Trophoblast cell (in vitro differentiated cells and primary cell): Measurements from ENCODE around the gene CDK6.
"Not testable (repeated sequence)": the region's sequence is repeated elsewhere in the genome, so short reads cannot be mapped to it uniquely, and the experiment has no call there.

ENCODE experiments used
- DNase-seq, 2 donors: peaks; one replicate each; pipeline ENCODE4 v3.0.0-alpha.2; 2016
- H2AFZ ChIP-seq: 2 replicates; pipeline ENCODE4 v1.6.1; 2013; ENCODE audit warnings: low read length, moderate library complexity, mild to moderate bottlenecking; ENCODE audit not compliant: insufficient read depth, poor library complexity
- H2AK5ac ChIP-seq: 2 replicates; pipeline ENCODE4 v1.6.1; 2013; ENCODE audit warnings: mild to moderate bottlenecking, low read length
- H2BK120ac ChIP-seq: 2 replicates; pipeline ENCODE4 v1.6.1; 2013; ENCODE audit warnings: low read length, mild to moderate bottlenecking, moderate library complexity; ENCODE audit not compliant: insufficient read depth, poor library complexity
- H2BK12ac ChIP-seq: 2 replicates; pipeline ENCODE4 v1.6.1; 2013; ENCODE audit warnings: mild to moderate bottlenecking, low read length, moderate library complexity
- H2BK5ac ChIP-seq: 2 replicates; pipeline ENCODE4 v1.6.1; 2013; ENCODE audit warnings: low read length, low read depth, moderate library complexity, mild to moderate bottlenecking; ENCODE audit not compliant: poor library complexity
- H3K14ac ChIP-seq: 2 replicates; pipeline ENCODE4 v1.6.1; 2013; ENCODE audit warnings: mild to moderate bottlenecking, low read length
- H3K18ac ChIP-seq: 2 replicates; pipeline ENCODE4 v1.6.1; 2013; ENCODE audit warnings: mild to moderate bottlenecking, low read length
- H3K23ac ChIP-seq: 2 replicates; pipeline ENCODE4 v1.6.1; 2013; ENCODE audit warnings: low read length
- H3K27ac ChIP-seq: 2 replicates; pipeline ENCODE4 v1.5.1; 2013; ENCODE audit warnings: low read depth, mild to moderate bottlenecking, inconsistent platforms, low read length, moderate library complexity
- H3K27me3 ChIP-seq: 2 replicates; pipeline ENCODE4 v1.6.1; 2013; ENCODE audit warnings: inconsistent platforms, mild to moderate bottlenecking, low read length, moderate library complexity; ENCODE audit not compliant: insufficient read depth
- H3K36me3 ChIP-seq, 2 experiments: 1 replicate in 1 of 2; 2 replicates in 1 of 2; pipeline ENCODE4 v1.6.1; 2013; ENCODE audit warnings: low read length in 2 of 2, mild to moderate bottlenecking in 2 of 2, moderate library complexity in 1 of 2; ENCODE audit not compliant: insufficient read depth in 2 of 2, control insufficient read depth in 1 of 2
- H3K4ac ChIP-seq: 2 replicates; pipeline ENCODE4 v1.6.1; 2013; ENCODE audit warnings: low read depth, mild to moderate bottlenecking, low read length, moderate library complexity
- H3K4me1 ChIP-seq, 2 experiments: 1 replicate in 1 of 2; 2 replicates in 1 of 2; pipeline ENCODE4 v1.6.1; 2013; ENCODE audit warnings: low read length in 2 of 2, mild to moderate bottlenecking in 2 of 2, moderate library complexity in 1 of 2; ENCODE audit not compliant: insufficient read depth in 2 of 2, control insufficient read depth in 1 of 2
- H3K4me2 ChIP-seq: 2 replicates; pipeline ENCODE4 v1.6.1; 2013; ENCODE audit warnings: inconsistent platforms, mild to moderate bottlenecking, low read length, moderate library complexity
- H3K4me3 ChIP-seq: 2 replicates; pipeline ENCODE4 v1.5.1; 2013; ENCODE audit warnings: mild to moderate bottlenecking, low read depth, low read length, inconsistent platforms
- H3K79me1 ChIP-seq: one replicate; pipeline ENCODE4 v1.6.1; 2013; ENCODE audit warnings: low read length
- H3K79me2 ChIP-seq: 2 replicates; pipeline ENCODE4 v1.6.1; 2013; ENCODE audit warnings: low read length, mild to moderate bottlenecking; ENCODE audit not compliant: control insufficient read depth, insufficient read depth, poor library complexity
- H3K9ac ChIP-seq: 2 replicates; pipeline ENCODE4 v1.6.1; 2013; ENCODE audit warnings: mild to moderate bottlenecking, low read length
- H3K9me3 ChIP-seq: 2 replicates; pipeline ENCODE4 v1.6.1; 2013; ENCODE audit warnings: low read depth, mild to moderate bottlenecking, control low read depth, inconsistent platforms, low read length; ENCODE audit not compliant: insufficient read depth
- H4K12ac ChIP-seq: 2 replicates; pipeline ENCODE4 v1.6.1; 2013; ENCODE audit warnings: low read depth, mild to moderate bottlenecking, low read length, moderate library complexity
- H4K8ac ChIP-seq: 2 replicates; pipeline ENCODE4 v1.6.1; 2013; ENCODE audit warnings: low read depth, mild to moderate bottlenecking, low read length, moderate library complexity
- H4K91ac ChIP-seq: one replicate; pipeline ENCODE4 v1.6.1; 2013; ENCODE audit warnings: low read depth, mild to moderate bottlenecking, low read length, moderate library complexity
- WGBS: extraction: QIAGEN DNeasy Blood & Tissue Kit; methylation state at CpG from one replicate; pipeline ENCODE4 v1.1.7; 2013; ENCODE audit warnings: missing lambda C conversion rate; ENCODE audit not compliant: insufficient read length, insufficient coverage; ENCODE audit errors: extremely low coverage; 5-methylcytosine and 5-hydroxymethylcytosine counted together

CDK6 gene

GRCh38 chr7:92744180-92744579 lies 92.2 kb downstream of the CDK6 start:
- H2AK5ac ChIP-seq, DNase-seq, H3K79me2 ChIP-seq, H2BK5ac ChIP-seq, H4K91ac ChIP-seq, H3K27me3 ChIP-seq, H3K14ac ChIP-seq, H3K9me3 ChIP-seq, H3K4me3 ChIP-seq, H2AFZ ChIP-seq, H3K18ac ChIP-seq, H3K23ac ChIP-seq, H3K4me2 ChIP-seq, H3K9ac ChIP-seq, H4K12ac ChIP-seq, H4K8ac ChIP-seq, H2BK12ac ChIP-seq, H3K36me3 ChIP-seq, H2BK120ac ChIP-seq, H3K27ac ChIP-seq, H3K79me1 ChIP-seq: not testable (repeated sequence)
- WGBS, result no CpG with 5 or more reads among the region's 4 CpGs
- peaks cover 8 to 11% of the 10 kb centered on the region in 2 experiments for H3K4me1 ChIP-seq
- H3K4ac ChIP-seq, result peak overlapping the region; percentile 69

- Histone ChIP-seq H3K18ac (no peak overlapping the region), H3K9me3 (no peaks in the 10 kb centered on the region), H4K8ac (no peak overlapping the region), H3K4ac (no peak overlapping the region), H4K91ac (no peak overlapping the region), H2BK5ac (no peak overlapping the region), H3K23ac (no peak overlapping the region), H3K14ac (no peak overlapping the region), H4K12ac (no peak overlapping the region), H3K79me2 (no peaks in the 10 kb centered on the region), H3K9ac (no peak overlapping the region), H2BK12ac (no peak overlapping the region), H2AFZ (no peak overlapping the region), H3K27me3 (no peaks in the 10 kb centered on the region), H3K4me1 (peaks cover 4 to 9% of the 10 kb centered on the region in 2 experiments), H2BK120ac (peak overlapping the region; percentile 43), H2AK5ac (no peak overlapping the region), H3K36me3 (no peaks in the 10 kb centered on the region), H3K4me2 (no peak overlapping the region), H3K79me1 (peaks cover 6% of the 10 kb centered on the region), H3K27ac (peak overlapping the region; percentile 33), H3K4me3 (no peak overlapping the region)
- no peak for DNase-seq
Observed at GRCh38 chr7:92742186-92742585, 94.2 kb downstream of the CDK6 start.

GRCh38 chr7:92740700-92741126 lies 95.7 kb downstream of the CDK6 start:
- Histone ChIP-seq H2AFZ (no peak overlapping the region), H2AK5ac (no peak overlapping the region), H3K18ac (no peak overlapping the region), H3K4me2 (no peak overlapping the region), H3K27ac (peak overlapping the region; percentile 85), H3K36me3 (no peaks in the 10 kb centered on the region), H3K79me1 (peaks cover 5% of the 10 kb centered on the region), H3K4me3 (no peak overlapping the region), H4K12ac (no peak overlapping the region), H3K4ac (no peak overlapping the region), H3K4me1 (peaks cover 4 to 8% of the 10 kb centered on the region in 2 experiments), H3K23ac (no peak overlapping the region), H2BK12ac (no peak overlapping the region), H2BK5ac (no peak overlapping the region), H3K27me3 (no peaks in the 10 kb centered on the region), H2BK120ac (no peak overlapping the region), H3K9ac (no peak overlapping the region), H3K14ac (no peak overlapping the region), H4K91ac (no peak overlapping the region), H4K8ac (no peak overlapping the region), H3K79me2 (no peaks in the 10 kb centered on the region), H3K9me3 (no peaks in the 10 kb centered on the region)
- peak; percentile 81 to 97 for DNase-seq
- WGBS, result no CpG with 5 or more reads among the region's 6 CpGs

- H3K4me1 ChIP-seq, result peaks cover 4 to 8% of the 10 kb centered on the region in 2 experiments
- no peaks in the 10 kb centered on the region for H3K36me3 ChIP-seq
- peak in 1 of 2 donors; percentile 7 for DNase-seq
- no peak overlapping the region for H3K14ac ChIP-seq
- no peak overlapping the region for H4K12ac ChIP-seq
- H3K18ac ChIP-seq, result no peak overlapping the region
- no peak overlapping the region for H2AFZ ChIP-seq
- H3K27me3 ChIP-seq, result no peaks in the 10 kb centered on the region
- H3K9ac ChIP-seq, result no peak overlapping the region
- H3K23ac ChIP-seq, result no peak overlapping the region
- H3K27ac ChIP-seq, result peak overlapping the region; percentile 85
- WGBS, result no CpG with 5 or more reads among the region's 4 CpGs
- H4K91ac ChIP-seq, result peak overlapping the region; percentile 12
- no peak overlapping the region for H2BK12ac ChIP-seq
- H3K9me3 ChIP-seq, result no peaks in the 10 kb centered on the region
- H2BK5ac ChIP-seq, result no peak overlapping the region
- H2BK120ac ChIP-seq, result no peak overlapping the region
- H4K8ac ChIP-seq, result no peak overlapping the region
- no peak overlapping the region for H3K4me2 ChIP-seq
- no peaks in the 10 kb centered on the region for H3K79me2 ChIP-seq
- peaks cover 5% of the 10 kb centered on the region for H3K79me1 ChIP-seq
- H2AK5ac ChIP-seq, result no peak overlapping the region
- H3K4ac ChIP-seq, result no peak overlapping the region
- no peak overlapping the region for H3K4me3 ChIP-seq
Observed at GRCh38 chr7:92740134-92740533, 96.2 kb downstream of the CDK6 start.
